UCSD-AML1 (cell line): ENCODE measurements around the gene VGLL3.
"Not testable (repeated sequence)": the region's sequence is repeated elsewhere in the genome, so short reads cannot be mapped to it uniquely, and the experiment has no call there.

Source experiments
- DNase-seq: peaks from one replicate; lab custom pipeline; 2025; ENCODE audit not compliant: unreplicated experiment; lab: John Stamatoyannopoulos, UW

VGLL3 gene

GRCh38 chr3:86990734-86991481 lies at the start of gene VGLL3:
TSS of gene VGLL3 (minus strand) at chr3:86991149. CDS start at chr3:86990743, 406 bp downstream.
- DNase-seq = peak; percentile 7

- no peak for DNase-seq
Measured at GRCh38 chr3:87037652-87038051, 46.7 kb upstream of the VGLL3 start.

- no peak for DNase-seq
Measured at GRCh38 chr3:87036671-87037070, 45.7 kb upstream of the VGLL3 start.

GRCh38 chr3:87035339-87035738 lies 44.4 kb upstream of the VGLL3 start:
- no peak for DNase-seq

GRCh38 chr3:87033205-87033604 lies 42.3 kb upstream of the VGLL3 start:
- DNase-seq = no peak

GRCh38 chr3:87025661-87026645 lies 35.0 kb upstream of the VGLL3 start:
- no peak for DNase-seq

GRCh38 chr3:87017370-87017769 lies 26.4 kb upstream of the VGLL3 start:
- DNase-seq = not testable (repeated sequence)

- no peak for DNase-seq
Measured at GRCh38 chr3:87009271-87009670, 18.3 kb upstream of the VGLL3 start.

GRCh38 chr3:87006844-87007439 lies 16.0 kb upstream of the VGLL3 start:
- DNase-seq = no peak

- DNase-seq = no peak
Measured at GRCh38 chr3:87004883-87005282, 13.9 kb upstream of the VGLL3 start.

GRCh38 chr3:87002346-87002745 lies 11.4 kb upstream of the VGLL3 start:
- no peak for DNase-seq

- no peak for DNase-seq
Measured at GRCh38 chr3:87001473-87002098, 10.6 kb upstream of the VGLL3 start.

GRCh38 chr3:87000940-87001339 lies 10.0 kb upstream of the VGLL3 start:
- no peak for DNase-seq

- DNase-seq = no peak
Measured at GRCh38 chr3:86998569-86998968, 7.6 kb upstream of the VGLL3 start.

- DNase-seq = no peak
Measured at GRCh38 chr3:86996261-86996955, 5.5 kb upstream of the VGLL3 start.

- no peak for DNase-seq
Measured at GRCh38 chr3:86995537-86995936, 4.6 kb upstream of the VGLL3 start.

GRCh38 chr3:86993704-86994103 lies 2.8 kb upstream of the VGLL3 start:
- no peak for DNase-seq

GRCh38 chr3:86991840-86992435 lies 989 bp upstream of the VGLL3 start:
- DNase-seq = no peak

- no peak for DNase-seq
Measured at GRCh38 chr3:86991482-86991815, 500 bp upstream of the VGLL3 start.

GRCh38 chr3:86990012-86990733 lies 776 bp downstream of the VGLL3 start:
- DNase-seq = no peak
